NK-92 treated with Interleukin-12 subunit alpha and Interleukin-12 subunit beta, amount 100 ng/mL, for 24 hours (cell line): ENCODE data around the gene CNR2.
"Not testable (repeated sequence)": the region's sequence is repeated elsewhere in the genome, so short reads cannot be mapped to it uniquely, and the experiment has no call there.

Source experiments
- DNase-seq: peaks from one replicate; lab custom pipeline; 2025; lab: John Stamatoyannopoulos, UW

CNR2 gene

DNA sequence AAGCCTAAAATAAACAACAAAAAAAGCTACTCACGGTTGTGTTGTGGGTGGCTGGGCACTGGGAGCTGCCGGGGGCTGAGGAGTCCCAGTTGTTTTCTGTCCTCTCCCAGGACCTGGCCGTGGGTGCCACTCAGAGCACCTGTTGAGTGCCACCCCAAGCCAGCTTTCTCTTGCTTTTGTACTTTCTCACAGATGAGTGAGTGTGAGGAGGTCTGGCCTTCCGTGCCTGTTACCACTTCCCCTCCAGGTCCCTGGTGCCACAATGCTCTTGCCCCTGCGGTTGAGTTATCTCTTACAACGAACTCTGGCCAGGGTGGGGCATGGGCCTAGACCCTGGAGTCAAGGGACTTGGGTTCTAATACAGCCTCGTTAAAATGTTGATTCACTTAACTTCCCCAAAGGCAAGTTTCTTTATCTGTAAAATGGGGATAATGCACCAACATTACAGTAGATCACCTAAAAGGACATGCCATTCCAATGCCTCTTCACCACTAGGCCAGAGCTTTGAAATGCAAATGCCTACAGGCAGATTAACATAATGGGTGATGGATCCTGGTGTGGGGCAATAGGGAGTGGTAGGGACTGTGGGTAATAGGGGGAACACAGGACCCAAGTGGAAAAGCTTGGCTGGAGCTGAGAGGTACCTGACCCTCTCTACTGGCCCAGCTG, at the start of gene CNR2:
Gene CNR2, minus strand, starts transcription at position 151 of the 669 bp plus-strand sequence. CDS start 37,745 bp downstream, outside the sequence.
- no peak for DNase-seq

DNA sequence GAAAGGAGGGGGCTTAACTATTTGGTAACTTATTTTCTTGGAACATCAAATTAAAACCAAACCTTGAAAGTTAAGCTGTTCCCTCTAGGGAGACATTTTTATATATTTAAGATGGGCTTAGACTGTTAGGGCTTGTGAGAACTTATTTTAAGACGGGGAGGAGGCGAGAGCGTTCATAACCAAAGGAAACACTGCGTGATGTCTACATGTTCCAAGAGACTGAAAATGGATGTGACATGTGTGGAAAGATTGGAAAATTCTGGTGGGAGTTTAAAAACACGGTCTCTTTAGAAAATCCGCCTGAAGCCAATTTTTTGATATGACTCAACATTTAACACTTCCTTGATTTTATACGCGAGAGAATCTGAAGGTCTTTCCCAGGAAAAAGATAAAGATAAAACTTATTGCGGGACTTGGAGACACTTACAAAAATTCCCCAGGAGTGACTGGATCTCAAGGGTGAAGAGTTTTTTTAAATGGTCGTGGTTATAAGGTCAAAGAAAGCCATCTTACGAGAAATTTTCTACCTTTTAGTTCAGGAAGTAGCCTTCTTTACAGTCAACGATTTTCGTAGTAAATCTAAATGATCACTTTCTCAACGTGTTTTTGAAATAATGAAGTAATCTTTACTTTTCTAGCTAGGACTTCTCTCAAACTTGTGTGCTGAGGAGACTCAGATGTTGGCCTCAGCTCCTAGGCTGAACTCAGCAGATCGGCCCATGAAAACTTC, 47.3 kb upstream of the CNR2 start:
- DNase-seq: no peak

DNA sequence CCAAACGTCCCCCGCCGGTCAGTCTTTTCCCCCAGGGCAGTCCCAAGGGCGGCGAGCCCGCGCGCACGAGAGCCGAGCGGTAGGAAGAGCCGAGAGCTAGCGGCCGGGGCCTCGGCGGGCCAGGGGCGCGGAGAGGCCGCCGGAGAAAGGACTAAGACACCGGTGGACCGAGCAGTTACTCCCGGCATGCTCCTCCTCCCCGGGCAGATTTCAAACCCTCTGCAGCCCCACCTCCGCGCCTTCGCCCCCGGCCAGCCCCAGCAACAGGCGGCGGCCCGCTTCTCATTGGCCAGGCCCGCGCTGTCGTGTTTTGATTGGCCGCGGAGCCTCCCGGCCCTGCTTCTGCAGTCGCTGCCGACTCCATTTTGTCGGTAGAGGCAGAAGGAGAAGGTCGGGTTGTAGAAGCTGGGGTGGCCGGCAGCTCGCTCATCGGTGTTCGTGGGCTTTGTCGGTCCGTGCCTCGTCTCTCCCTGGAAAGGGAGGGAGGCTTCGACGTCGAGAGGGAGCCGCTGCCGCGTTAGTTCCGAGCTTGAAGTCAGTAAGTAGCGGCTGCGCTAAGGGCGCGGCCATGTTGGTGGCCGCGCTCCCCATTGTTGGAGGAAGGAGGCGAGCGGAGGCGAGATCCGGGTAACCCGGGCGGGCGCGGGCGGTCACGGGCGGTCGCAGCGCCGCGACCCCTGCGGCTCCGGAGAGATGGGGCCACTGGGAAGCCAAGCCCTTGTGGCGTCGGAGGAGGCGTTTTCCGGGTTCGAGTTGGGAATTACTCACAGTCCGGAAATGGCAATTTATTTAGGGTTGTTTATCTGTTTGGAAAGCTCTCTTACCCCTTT, 46.5 kb upstream of the CNR2 start, which contains the start of gene PNRC2:
Gene PNRC2, plus strand, starts transcription at position 368 of the 830 bp plus-strand sequence. CDS start 1,630 bp downstream, outside the sequence.
- DNase-seq: peak; percentile 97

DNA sequence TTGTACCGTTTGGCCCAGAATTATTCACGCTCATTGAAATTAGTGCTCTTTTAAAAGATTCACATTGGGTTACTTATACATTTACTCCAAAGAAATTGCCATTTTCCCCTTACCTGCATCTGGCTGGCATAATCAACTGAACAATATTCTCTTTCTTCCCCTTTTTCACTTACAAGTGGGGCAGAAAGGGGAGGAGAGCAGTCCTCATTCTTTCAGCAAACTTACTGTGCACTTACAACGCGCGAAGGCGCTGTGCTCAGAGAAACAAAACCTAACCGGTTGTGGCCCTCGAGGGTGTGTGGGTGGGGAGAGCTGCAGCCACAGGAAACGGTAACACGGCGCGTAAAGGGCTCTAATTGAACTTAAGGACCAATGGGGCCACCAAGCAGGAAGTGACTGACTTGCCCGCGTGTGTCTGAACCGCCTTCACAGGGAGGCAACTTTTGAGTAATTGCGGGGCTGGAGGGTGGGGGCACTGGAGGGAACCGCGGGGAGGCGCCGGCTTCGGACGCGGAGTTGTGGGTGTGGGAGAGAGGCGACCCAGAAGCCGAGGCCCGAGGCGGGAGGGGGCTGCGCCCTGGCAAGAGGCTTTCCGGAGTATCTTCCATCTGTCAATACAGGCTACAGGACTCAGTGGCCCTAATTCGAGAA, 45.8 kb upstream of the CNR2 start:
- peak; percentile 91 for DNase-seq

GRCh38 chr1:23958040-23958809, 45.1 kb upstream of the CNR2 start:
- DNase-seq: not testable (repeated sequence)

- no peak for DNase-seq
Observed at GRCh38 chr1:23957096-23957495, 43.9 kb upstream of the CNR2 start.

GRCh38 chr1:23953020-23953419, 39.9 kb upstream of the CNR2 start:
- no peak for DNase-seq

DNA sequence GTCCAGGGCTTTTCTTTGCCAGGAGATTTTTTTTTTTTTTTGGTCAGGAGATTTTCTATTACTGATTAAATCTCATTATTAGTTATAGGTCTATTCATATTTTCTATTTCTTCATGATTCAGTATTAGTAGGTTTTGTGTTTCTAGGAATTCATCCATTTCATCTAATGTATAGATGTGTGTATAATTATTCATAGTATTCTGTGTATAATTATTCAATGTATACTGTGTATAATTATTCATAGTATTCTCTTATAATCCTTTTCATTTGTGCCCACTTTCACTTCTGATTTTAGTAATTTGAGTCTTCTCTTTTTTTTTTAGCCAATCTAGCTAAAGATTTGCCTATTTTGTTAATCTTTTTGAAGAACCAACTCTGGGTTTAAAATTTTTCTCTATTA, 34.2 kb upstream of the CNR2 start:
- no peak for DNase-seq

DNA sequence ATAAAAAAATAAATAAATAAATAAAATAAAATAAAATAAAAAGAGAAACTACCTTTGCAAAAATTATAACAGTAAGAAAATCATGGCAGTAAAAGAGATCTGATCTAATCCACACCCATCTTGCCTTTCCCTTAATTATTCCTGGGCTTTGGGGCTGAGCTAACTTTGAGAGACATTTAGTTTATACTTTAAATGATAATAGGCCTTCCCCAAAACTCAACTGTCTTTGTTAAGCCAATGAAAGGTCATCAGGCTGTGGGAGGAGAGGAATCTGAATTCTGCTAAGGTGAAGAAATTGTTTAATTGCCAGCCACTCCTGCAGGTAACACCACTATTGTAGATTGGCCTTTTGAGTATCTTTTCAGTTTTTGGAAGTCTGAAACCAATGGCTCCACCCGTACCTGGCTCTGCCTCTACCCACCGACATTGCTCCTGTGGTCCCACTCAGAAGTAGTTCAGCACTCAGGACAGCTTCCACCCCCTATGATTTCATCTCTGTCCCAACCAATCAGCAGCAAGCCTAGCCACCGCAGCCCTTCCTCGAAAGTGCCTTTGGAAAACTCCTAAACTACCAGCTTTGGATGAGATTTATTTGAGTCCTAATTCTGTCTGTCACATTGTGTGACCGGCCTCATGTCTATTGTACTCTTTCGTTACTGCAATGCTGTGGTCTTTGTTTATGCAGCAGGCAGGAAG, 23.5 kb upstream of the CNR2 start:
- DNase-seq: no peak

DNA sequence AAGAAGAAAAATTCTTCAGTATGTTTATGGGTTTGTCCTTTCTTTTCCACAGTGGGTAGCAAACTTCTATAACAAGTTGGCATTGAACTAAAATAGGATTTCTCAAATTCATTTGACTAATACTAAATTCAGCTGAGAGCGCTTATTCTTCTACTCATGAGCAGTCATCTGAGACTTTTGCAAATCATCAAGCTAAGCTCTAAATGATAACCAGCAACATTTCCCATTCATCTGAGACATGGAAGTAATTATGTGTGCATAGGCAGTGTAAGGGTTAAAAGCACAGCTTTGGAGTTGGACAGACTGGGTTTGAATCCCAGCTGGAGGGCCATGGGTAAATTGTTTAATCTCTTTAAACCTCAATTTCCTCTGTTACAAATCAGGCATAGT, 18.3 kb upstream of the CNR2 start:
- no peak for DNase-seq

- no peak for DNase-seq
Observed at GRCh38 chr1:23930861-23931490, 17.8 kb upstream of the CNR2 start.

DNA sequence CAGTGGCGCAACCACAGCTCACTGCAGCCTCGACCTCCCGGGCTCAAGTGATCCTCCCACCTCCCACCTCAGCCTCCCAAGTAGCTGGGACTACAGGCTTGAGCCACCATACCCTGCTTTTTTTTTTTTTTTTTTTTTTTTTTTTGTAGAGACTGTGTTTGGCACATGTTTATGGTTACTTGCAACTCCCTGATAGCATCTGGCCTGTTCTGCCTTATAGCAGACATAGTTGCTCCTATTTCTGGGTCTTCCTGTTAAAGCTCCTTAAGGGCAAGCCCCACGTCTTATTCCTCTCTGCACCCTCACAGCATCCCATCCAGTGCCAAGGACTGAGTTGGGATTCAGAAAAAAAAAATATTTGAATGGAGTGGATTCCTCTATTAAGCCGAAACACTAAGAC, 17.1 kb upstream of the CNR2 start:
- no peak for DNase-seq

DNA sequence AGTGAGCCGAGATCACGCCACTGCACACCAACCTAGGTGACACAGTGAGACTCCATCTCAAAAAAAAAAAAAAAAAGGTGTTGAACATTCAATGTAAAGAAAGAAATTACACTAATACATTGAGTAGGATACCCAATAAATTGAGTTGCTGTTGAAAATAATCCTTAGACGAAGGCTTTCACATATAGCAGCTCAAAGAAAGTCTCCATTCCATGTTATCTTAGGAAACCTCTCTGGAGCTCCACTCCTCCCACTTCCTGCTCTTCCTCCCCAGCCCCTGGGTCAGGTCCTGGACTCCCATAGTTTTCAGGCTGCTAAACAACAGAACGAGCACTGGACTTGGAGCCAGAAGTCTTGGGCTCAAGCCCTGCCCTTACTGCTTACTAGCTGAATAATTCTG, 15.6 kb upstream of the CNR2 start:
- no peak for DNase-seq

DNA sequence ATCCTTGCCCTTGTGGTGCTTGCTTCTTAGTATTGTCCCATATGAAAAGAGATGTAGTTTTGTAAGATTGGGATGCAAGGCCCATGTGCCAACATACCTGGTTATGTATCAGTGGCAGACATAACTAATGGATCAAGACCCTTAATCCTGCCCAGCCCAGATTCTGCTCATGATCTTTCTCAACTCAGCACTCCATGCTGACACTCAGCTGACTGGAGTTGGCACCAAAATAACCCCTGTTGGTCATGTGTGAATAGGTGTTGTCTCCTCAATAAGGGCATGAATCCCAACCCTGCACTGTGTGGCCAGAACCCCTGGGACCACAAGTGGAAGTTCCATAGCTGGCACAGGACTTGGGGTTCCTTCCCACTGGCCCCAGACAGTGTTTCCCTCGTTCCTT, 13.9 kb upstream of the CNR2 start:
- no peak for DNase-seq

GRCh38 chr1:23925279-23925678, 12.1 kb upstream of the CNR2 start:
- no peak for DNase-seq

DNA sequence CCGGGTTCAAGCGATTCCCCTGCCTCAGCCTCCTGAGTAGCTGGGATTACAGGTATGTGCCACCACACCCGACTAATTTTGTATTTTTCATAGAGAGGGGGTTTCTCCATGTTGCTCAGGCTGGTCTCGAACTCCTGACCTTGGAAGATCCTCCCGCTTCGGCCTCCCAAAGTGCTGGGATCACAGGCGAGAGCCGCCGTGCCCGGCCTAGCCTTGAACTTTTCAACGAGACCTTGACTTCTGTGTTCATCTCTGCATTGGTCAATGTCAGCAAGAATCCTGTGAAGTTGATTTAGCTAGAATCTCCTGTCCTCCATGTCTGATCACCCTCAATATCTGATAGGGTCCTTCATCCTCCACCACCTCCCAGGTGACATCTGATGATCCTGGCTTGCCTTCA, 11.4 kb upstream of the CNR2 start:
- no peak for DNase-seq

DNA sequence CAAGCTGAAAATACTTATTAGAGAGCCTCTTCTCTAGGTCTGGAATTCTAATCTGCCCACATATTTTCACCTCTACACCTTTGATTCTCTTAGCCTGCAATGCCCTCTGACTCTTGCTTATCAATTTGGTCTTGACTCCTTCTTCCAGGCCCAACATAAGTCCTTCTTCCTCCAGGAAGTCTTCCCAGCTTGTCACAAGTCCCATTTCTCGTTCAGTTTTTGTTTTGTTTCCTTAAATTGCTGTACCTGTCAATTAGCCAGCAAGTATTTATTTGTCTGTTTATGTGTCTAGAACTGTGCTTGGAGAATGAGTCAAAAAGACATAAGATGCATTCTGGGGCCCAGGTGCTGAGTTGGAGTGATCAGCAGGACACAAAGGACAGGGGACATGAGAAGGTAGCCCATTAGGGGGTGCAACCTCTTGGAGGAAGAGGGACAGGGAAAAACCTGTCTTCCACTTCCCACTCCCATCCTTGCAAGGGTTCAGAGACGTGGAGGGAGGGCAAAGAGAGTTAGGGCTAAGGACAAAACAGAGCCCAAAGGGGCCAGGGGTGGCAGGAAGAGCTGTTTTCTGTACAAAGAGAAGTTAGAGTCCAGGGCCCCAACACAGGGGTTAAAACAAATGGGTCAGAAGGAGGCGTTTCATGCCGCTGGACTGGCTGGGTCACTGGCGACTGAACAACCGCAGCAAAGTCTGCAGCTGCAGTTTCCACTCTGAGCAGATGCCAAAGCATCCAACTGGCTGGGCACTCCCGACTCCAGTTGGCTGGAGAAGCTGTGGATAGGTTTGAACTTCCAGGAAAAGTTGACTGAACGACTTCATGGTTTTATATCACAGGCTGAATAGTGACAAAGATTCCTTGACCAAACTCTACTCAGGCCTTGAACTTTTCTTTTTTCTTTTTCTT, 10.7 kb upstream of the CNR2 start:
- DNase-seq: no peak

DNA sequence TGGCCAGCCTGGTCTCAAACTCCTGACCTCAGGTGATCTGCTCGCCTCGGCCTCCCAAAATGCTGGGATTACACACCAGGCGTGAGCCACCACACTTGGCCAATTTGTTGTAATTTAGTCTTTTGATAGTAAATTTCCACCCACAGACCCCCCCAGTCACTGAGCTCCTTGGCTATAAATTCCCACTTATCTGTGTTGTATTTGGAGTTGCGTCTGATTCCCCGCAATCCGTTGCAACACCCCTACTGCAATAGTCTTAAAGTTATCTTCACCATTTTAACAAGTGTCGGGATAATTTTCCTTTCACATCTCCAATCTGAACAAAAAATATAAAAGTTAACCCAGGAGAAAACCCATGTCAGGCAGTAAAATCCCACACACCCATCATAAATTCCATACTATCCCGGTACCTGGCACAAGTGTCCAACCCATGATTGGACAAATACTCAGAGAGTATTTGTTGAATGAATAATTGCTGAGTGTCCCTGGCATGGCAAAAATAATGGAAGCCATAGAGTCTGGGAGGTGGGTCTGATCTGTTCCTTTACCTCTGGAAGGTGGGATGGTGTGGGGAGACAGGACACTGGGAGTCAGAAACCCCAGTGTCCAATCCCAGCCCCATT, 9.3 kb upstream of the CNR2 start:
- DNase-seq: no peak
